GM21390 (cell line): ENCODE data around the gene TRIM65.

Source experiments
- ATAC-seq: cut with Tn5 transposase; IDR thresholded peaks from one replicate; pipeline ENCODE4 v1.9.1; 2021; ENCODE audit not compliant: unreplicated experiment

The TRIM65 gene

GRCh38 chr17:75917917-75918445 is 21.2 kb upstream of the TRIM65 start:
- ATAC-seq, result no peak

- ATAC-seq, result no peak
These were observed 20.6 kb upstream of the TRIM65 start for GRCh38 chr17:75917141-75917916.

DNA sequence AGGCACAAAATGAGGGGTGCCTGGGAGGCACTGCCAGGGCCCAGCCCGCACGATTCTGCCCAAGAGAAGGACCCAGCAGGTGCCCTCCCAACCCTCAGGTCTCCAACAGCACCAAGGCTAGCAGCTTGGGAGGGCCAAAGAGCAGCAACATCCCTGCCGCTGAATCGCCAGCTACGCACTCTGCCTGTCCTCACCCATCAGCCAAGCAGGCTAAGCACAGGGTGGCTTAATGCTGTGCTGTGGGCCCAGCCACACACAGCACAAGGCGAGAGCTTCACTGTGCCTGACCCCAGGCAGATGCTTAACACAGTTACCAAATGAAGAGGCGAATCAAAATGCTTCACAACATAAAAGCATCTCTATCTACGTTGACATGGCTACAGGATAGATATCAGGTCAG is 18.5 kb upstream of the TRIM65 start:
- ATAC-seq, result no peak

DNA sequence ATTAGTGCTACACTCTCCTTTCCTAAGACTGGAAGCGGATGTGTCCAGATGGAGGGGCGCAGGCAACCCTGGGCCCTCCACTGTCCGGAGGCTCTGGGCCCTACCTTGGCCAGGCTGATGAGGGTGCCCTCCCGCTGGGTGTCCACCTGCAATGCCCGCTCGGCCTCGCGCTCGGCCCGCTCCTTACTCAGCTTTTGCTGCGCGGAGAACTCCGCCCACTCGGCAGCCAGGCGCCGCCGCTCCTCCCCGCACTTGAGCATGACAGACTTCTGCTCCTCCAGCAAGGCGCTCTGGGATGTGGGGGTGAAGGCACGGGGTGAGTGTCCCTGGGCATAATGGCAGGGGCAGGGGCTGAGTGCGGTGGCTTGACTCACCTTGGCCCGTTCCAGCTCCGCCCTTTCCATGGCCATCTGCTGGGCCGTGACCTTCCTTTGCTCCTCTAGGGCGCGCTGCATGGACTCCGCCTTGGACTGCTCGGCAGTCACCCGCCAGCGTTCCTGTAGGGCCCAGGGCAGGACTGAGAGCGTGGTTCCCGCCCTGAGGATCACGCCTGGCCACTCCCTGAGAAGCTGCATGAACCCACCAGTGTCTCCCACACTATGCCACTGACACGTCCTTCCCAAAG is 18.0 kb upstream of the TRIM65 start:
- no peak for ATAC-seq

- no peak for ATAC-seq
These were observed 16.9 kb upstream of the TRIM65 start for GRCh38 chr17:75913537-75914210.

DNA sequence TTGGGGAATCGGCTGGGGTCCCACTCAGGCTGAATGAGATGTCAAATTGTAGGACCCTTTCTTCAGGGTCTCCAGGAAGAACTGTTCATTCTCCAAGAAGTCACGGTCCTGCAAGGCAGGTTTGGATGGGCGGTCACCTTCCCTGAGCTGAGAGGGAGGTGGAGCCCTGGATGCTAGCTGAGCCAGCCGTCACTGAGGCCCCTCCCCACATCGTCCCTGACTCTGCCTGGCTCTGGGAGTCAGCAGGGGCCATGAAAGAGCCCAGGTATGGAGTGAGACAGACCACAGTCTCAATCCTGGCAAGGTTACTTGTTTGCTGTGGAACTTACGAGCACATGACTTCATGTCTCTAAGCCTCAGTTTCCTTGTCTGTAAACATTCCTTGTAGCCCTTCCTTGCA is 13.9 kb upstream of the TRIM65 start:
- ATAC-seq, result no peak

GRCh38 chr17:75909812-75910274 is 13.1 kb upstream of the TRIM65 start:
- ATAC-seq, result no peak

- ATAC-seq, result no peak
These were observed 12.5 kb upstream of the TRIM65 start for GRCh38 chr17:75909051-75909811.

GRCh38 chr17:75908201-75908600 is 11.4 kb upstream of the TRIM65 start:
- ATAC-seq, result no peak

DNA sequence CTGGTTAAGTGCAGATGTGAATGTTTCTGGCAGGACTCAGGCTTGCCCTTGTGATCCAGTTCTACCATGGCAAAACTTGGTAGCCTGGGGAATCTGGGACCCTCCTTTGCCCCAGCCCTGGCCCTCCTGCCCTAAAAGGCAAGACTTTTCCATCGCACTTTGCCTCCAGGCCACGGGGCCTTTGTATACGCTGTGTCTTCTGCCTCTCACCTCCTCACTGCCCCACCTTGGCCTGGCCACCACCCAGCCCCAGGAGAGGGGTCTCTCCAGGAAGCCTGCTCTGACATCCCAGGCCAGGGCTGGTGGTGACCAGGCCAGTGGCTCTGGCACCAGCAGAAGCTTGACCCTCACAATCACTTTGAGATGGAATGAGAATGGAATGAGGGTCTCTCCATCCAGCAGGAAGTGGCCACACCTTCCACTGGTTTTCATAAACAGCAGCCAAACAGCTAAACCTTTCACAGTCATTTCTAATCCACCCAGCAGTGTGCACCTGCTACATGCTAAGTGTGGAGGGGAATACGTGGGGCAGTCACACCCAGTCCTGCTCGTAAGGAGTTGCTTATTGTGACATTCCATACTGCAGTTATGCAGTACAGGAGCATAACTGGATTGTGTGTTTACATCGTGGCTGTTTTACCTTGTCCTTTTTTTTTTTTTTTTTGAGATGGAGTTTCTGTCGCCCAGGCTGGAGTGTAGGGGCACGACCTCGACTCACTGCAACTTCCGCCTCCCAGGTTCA is 9.6 kb upstream of the TRIM65 start:
- no peak for ATAC-seq

DNA sequence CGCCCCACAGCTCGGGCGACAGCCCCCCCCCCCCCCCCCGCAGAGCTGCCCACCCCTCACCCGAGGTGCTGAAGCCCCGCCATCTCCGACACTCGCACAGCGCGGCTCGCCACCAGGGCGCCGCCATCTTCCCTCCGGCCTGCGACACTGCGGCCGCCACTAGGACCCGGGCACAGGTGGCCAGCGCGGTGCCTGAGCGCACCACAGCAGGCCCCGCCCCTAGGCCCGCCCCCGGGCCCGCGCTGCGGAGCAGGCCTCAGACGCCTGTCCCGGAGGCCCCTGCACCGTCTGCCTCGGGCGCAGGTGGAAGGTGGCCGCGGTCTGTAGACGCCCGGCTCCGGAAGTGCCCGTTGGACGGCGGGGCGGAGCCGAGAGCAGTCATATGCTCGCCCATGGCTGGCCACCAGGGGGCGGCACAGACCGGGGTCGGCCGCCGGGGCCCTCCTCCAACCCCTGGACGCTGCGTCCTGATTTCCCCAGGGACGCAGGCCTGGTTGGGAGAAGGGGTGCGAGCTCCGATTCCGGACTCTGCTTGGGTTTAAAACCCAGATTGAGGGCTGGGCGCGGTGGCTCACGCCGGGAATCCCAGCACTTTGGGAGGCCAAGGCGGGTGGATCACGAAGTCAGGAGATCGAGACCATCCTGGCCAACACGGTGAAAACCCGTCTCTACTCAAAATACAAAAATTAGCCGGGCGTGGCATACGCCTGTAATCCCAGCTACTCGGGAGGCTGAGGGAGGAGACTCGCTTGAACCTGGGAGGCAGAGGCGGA is 8.2 kb upstream of the TRIM65 start, which contains the start of gene MRPL38:
TSS of gene MRPL38 (minus strand) at position 136 of the 773 bp plus-strand sequence. CDS start at position 127, 9 bp downstream.
- peak; percentile 96 for ATAC-seq

DNA sequence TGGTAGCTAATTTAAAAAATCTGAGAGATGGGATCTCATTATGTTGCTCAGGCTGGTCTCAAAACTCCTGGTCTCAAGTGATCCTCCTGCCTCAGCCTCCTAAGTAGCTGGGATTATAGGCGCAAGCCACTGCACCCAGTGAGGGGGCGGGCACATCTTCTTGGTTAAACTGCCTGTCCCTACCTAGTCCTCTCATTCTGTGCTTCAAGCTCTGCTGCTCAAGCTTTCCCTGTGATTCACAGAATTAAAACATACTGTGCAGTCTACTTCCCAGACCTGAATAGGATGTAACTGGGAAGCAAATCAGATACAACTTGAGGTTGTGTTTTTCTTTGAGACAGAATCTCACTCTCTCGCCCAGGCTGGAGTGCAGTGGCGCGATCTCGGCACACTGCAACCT is 5.7 kb upstream of the TRIM65 start:
- no peak for ATAC-seq

- ATAC-seq, result no peak
These were observed 5.0 kb upstream of the TRIM65 start for GRCh38 chr17:75901727-75902126.

DNA sequence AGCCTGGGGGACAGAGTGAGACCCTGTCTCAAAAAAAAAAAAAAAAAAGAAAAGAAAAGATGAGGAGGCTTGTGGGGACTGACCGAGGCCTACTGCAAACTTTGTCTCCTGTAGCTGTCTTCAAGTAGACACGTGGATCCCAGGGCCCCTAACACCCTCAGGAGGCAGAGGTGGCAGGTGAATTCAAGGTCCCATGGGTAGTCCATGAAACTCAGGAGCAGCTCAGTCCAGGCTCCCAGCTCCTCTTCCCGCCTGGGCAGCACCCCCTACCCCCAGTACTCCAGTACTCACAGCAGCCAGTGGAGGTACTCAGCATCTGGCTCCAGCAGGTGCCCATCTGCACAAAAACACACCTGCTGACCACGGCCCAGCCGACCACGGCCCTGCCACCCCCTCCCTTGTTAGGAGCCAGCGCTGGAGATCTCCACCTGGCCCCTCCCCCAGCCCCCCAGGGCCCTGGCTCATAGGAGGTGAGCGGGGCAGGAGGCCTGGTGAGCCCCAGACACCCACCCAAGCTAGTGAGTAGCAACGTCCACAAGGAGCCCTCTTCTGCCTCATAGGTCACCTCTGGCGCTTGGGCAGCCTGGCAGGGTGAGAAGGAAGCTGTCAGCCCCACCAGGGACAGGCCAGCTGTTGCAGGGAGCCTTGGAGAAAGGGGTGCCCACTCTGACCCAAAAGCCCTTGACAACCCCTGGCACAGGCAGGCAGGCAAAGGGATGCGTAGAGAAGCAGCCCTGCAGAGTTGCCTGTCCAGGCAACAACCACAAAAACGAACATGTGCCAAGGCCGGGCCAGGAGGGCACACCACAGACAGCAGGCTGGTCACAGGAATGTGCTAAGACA is 4.2 kb upstream of the TRIM65 start:
- no peak for ATAC-seq

- ATAC-seq, result no peak
These were observed 3.2 kb upstream of the TRIM65 start for GRCh38 chr17:75899767-75900468.

DNA sequence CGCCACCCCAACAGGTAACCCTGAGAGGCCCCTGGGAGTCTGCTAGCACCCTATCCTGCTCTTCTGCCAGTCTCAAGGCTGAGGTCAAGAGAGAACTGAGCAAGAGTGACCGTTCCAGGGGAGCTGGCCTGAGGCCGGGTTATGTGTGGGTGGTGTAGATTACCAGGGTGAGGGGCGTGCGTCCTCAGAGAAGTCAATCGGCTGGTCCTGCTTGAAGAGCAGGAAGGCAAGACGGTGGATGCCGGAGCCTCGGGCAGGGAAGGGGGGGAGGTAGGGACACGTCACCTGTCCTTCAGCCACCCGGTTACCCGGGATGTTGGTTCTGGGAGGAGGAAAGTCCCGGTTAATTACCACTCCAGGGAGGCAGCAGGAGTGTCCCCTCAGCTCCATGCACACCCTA is 2.6 kb upstream of the TRIM65 start:
- ATAC-seq, result no peak

GRCh38 chr17:75898791-75899190 is 2.0 kb upstream of the TRIM65 start:
- ATAC-seq, result no peak

GRCh38 chr17:75898065-75898464 is 1.3 kb upstream of the TRIM65 start:
- ATAC-seq, result no peak
